Measurements from ENCODE around the gene CDK2AP2.
"Not testable (repeated sequence)": the region's sequence is repeated elsewhere in the genome, so short reads cannot be mapped to it uniquely, and the experiment has no call there.

Gene CDK2AP2

DNA sequence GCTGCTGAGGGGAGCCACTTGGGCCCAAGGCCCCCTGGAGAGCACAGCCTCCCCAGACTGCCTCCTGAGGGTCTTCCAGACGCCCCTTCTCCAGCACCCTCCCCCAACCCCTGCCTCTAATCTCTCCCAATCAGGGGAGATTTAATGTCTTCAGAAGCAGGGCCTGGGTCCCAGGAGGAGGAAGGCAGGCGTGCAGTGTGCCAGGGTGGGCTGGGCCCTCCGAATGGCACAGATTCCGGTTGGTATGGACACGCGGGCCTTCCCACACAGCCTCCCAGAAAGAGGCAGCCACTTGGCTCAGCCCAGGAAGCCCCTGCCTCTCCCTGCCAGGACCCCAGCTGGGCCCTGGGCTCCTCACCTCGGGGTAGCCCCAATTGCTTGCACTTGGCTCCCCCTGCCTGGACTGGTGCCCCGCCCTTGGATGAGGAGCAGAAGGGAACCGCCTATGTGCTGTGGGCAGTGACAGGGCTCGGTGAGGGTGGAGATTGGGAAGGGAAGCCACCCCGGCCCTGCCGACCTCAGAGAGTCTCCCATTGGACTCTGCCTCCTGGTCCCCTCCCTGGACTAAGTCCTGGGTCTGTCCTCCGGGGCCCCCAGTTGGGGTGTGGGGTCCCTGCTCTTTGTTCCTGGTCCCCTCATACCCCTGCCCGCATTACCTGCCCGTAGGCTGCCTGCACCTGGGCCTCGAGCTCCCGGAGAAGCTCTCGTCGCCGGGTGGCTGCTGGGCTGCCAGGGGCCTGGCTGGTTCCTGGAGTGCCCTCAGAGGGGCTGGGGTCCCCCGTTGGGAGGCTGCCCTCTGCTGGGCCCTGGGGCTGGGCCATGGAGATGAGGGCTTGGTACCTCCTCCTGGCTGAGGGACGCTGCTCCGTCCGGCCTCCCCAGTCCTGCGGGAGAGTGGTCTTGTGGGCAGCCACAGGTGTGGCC is 15.9 kb upstream of the CDK2AP2 start:
- no peak for DNase-seq (ENCODE audit: low read depth)

DNA sequence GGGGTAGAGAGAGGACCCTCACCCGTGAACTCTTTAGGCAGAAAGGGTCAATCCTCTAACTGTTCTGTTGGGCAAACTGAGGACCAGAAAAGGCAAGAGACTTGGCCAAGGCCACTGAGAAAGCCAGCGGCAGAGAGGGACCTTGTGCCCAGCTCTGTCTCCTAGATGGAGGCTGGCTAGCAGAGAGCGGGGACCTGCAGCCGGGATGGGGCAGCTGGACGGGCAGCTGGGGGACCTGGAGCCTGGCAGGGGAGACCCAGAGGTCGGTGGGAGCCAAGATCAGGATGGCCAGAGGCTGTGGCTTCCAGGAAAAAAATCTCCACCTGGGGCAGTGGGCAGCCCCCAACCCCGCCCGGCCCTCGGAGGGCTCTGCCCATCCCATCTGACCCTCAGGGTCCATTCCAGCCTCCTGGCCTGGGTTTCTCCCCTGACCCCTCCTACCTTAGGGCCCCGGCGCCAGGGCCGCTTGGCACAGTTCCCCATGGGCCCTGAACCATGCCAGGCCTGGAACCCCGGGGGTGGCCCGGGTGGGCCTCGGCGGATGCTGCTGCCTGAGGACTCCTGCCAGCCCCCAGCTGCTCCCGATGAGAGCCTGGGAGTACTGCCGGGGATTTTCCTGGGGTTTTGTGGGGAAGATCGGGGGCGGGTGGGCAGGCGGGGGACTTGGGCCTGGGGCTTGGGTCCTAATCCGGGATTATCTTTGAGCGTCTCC is 15.0 kb upstream of the CDK2AP2 start, which contains the start of gene CABP2:
CABP2 (minus strand) TSS at position 603 of the 712 bp plus-strand sequence; CDS start at position 483, 120 bp downstream.
- DNase-seq (ENCODE audit: low read depth): no peak

- DNase-seq (ENCODE audit: low read depth): no peak
These were observed 14.4 kb upstream of the CDK2AP2 start for GRCh38 chr11:67522338-67522737.

DNA sequence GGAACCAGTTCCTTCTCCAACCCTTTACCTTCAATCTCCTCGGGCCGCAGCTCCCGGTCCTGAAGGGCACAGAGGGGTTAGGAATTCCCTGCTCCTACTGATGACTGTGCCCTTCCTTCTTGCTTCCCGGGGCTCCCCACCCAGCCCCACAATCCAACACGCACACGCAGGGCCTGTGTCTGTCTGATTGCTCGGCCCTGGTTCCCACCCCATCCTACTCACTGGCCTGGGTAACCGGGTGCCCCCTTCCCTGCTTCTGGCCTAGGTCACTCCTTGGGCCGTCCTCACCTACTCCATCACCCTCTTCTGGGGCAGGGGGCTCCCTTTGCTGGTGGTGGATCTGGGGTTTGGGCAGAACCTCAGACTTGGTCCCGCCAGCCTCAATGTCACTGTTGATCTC is 14.0 kb upstream of the CDK2AP2 start:
- no peak for DNase-seq (ENCODE audit: low read depth)

GRCh38 chr11:67520856-67521824 is 13.2 kb upstream of the CDK2AP2 start:
- no peak for DNase-seq (ENCODE audit: low read depth)

GRCh38 chr11:67519726-67520125 is 11.8 kb upstream of the CDK2AP2 start:
- DNase-seq (ENCODE audit: low read depth): no peak

- DNase-seq (ENCODE audit: low read depth): no peak
These were observed 10.0 kb upstream of the CDK2AP2 start for GRCh38 chr11:67517784-67518552.

DNA sequence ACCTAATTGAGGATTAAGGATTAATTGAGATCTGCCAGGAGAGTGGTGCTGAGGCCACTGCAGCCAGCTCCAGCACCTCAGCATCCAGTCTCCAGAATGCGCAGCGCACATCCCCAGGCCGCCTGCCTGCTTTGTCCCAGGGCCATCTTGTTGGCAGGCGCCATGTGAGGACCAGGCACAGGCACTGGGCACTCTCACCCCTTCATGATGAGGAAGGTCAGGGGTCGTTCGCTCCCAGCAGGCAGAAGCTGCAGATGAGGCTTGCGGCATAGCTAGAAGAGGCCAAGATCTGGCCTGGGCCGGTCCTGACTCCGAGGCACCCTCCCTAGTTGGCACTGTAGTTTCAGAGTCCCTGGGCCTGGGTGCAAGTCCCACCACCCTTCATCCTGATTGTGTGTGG is 8.8 kb upstream of the CDK2AP2 start:
- no peak for DNase-seq (ENCODE audit: low read depth)

GRCh38 chr11:67514116-67514515 is 6.2 kb upstream of the CDK2AP2 start:
- no peak for DNase-seq (ENCODE audit: low read depth)

- not testable (repeated sequence) for DNase-seq (ENCODE audit: low read depth)
These were observed 3.6 kb upstream of the CDK2AP2 start for GRCh38 chr11:67511558-67511957.

DNA sequence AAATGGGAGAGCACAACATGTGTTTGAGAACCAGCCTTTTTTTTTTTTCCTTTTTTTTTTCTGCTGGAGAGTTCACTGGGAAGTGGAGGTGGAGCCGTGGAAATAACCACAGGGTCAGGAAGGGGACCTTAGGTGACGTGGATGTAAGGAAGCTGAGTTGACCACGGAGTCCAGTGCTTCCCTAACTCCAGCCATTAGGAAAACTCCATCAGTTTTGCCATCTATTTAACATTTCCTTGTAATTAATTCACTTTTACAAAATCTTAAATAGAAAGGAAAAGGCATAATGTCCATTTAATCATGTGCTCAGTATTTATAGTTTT is 2.0 kb upstream of the CDK2AP2 start:
- no peak for DNase-seq (ENCODE audit: low read depth)

- DNase-seq (ENCODE audit: low read depth): peak; percentile 90
These were observed 642 bp upstream of the CDK2AP2 start for GRCh38 chr11:67508486-67509121.

GRCh38 chr11:67507242-67507863 is 609 bp downstream of the CDK2AP2 start:
- no peak for DNase-seq (ENCODE audit: low read depth)

DNA sequence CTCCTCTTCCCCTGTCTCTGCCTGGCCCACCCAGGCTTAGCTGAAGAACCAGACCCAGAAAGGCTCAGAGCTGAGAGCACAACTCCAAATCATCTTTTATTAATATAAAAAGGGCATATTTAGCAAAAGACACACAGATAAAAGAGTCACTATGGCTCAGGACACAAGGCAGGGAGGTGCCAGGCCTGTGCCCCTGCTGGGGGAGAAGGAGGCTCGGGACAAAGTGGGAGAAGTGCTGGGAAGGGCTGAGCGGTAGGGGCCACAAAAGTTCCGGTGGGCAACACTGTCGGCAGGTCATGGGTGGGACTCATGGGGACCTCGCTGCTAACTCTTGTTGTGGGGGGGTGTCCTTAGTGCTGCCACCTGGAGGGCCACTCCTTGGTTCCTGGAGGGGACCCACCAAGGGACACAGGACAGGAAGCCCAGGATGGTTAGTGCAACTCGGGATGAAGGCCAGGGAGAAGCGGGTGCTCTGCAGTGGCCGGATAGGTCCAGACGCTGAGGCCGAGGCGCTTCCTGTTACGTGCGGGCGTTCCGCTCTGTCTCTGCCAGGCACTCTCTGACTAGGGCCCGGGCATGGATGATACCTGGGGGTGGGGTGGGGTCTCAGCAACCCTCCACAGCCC is 1.4 kb downstream of the CDK2AP2 start:
- DNase-seq (ENCODE audit: low read depth): no peak

- DNase-seq (ENCODE audit: low read depth): peak; percentile 87
These were observed 2.2 kb downstream of the CDK2AP2 start for GRCh38 chr11:67505605-67506396.

GRCh38 chr11:67504950-67505581 is 2.9 kb downstream of the CDK2AP2 start, which contains the start of gene PITPNM1:
PITPNM1 (minus strand) TSS chr11:67505363; CDS start chr11:67504180, 1,183 bp downstream.
- DNase-seq (ENCODE audit: low read depth): peak; percentile 24

- DNase-seq (ENCODE audit: low read depth): no peak
These were observed 3.7 kb downstream of the CDK2AP2 start for GRCh38 chr11:67504005-67504949.

Data from stromal cell of bone marrow (primary cell).